ENCODE measurements around the gene SPPL2B. TPM values are rescaled to one million over a fixed set of nuclear protein-coding genes. Genes with fewer than 3 reads are reported as not detected.

Gene SPPL2B
- total RNA-seq, 1 experiment from 2014 or later = 73.7 TPM

GRCh38 chr19:2358548-2359173 lies 30.2 kb downstream of the SPPL2B start:
- H3K27me3 Mint-ChIP-seq (ENCODE audit: low read depth) = peaks cover 28% of the 10 kb centered on the region
- no peak overlapping the region for H4K5ac ChIP-seq (ENCODE audit: insufficient read length, low read depth, low read length)

More at GRCh38 chr19:2358548-2359173, 30.2 kb downstream of the SPPL2B start:
- H3K36me3 Mint-ChIP-seq (ENCODE audit: insufficient read depth in 1 of 3, low read depth in 3 of 3) = no peaks in the 10 kb centered on the region
- H3K9me3 Mint-ChIP-seq = no peaks in the 10 kb centered on the region
- Histone ChIP-seq H4K91ac (ENCODE audit: insufficient read length, low read depth, low read length) (no peak overlapping the region), H2BK15ac (ENCODE audit: low read depth, low read length) (no peak overlapping the region), H3K14ac (ENCODE audit: insufficient read depth, low read length) (no peak overlapping the region), H3K79me2 (ENCODE audit: insufficient read depth, low read length) (no peaks in the 10 kb centered on the region), H2AK5ac (ENCODE audit: insufficient read length, low read length) (no peak overlapping the region), H4K8ac (replicated peaks; ENCODE audit: insufficient read length, low read depth, low read length) (no peak overlapping the region), H3K79me1 (ENCODE audit: insufficient read depth, low read depth, low read length, poor library complexity, severe bottlenecking) (no peaks in the 10 kb centered on the region), H3K4ac (ENCODE audit: low read depth, low read length) (no peak overlapping the region), H3K56ac (ENCODE audit: insufficient read length, low read depth, low read length) (no peak overlapping the region), H2BK5ac (ENCODE audit: insufficient read length, low read length) (no peak overlapping the region), H2AFZ (ENCODE audit: low read length) (no peak overlapping the region), H3K4me1 (ENCODE audit: insufficient read depth, low read length) (no peaks in the 10 kb centered on the region), H4K20me1 (ENCODE audit: control insufficient read depth, insufficient read depth, insufficient read length) (no peaks in the 10 kb centered on the region), H3K9me3 (ENCODE audit: control insufficient read depth, low read depth, low read length) (no peaks in the 10 kb centered on the region), H3K9ac (ENCODE audit: extremely low read depth, insufficient read length, low read length) (no peak overlapping the region), H3K27ac (ENCODE audit: insufficient read length, low read depth, low read length) (no peak overlapping the region), H2BK12ac (ENCODE audit: insufficient read length, low read depth, low read length) (no peak overlapping the region), H3K23ac (ENCODE audit: insufficient read length, low read depth, low read length) (no peak overlapping the region), H2BK120ac (ENCODE audit: low read depth, low read length, poor library complexity, severe bottlenecking) (no peak overlapping the region), H3K27me3 (ENCODE audit: insufficient read depth, low read length) (no peaks in the 10 kb centered on the region; the same call in 1 of the 2 replicates), H2BK20ac (ENCODE audit: low read depth, low read length, poor library complexity, severe bottlenecking) (no peak overlapping the region), H3T11ph (ENCODE audit: low read length) (no peak overlapping the region), H3K23me2 (ENCODE audit: insufficient read length, low read depth, low read length, poor library complexity, severe bottlenecking) (no peaks in the 10 kb centered on the region), H3K4me2 (ENCODE audit: insufficient read depth, insufficient read length, low read length) (no peak overlapping the region), H3K18ac (ENCODE audit: insufficient read length, low read depth, low read length) (no peak overlapping the region)
- no peak overlapping the region for H3K27ac Mint-ChIP-seq
- H3K4me3 Mint-ChIP-seq = no peak overlapping the region
- DNase-seq = no peak
- no peak for TF ChIP-seq CTCF (conservative IDR thresholded peaks at IDR 0.05)
- WGBS (ENCODE audit: extremely low coverage, insufficient read length, low lambda C conversion rate) = no CpG with 5 or more reads among the region's 28 CpGs
- peaks cover 5% of the 10 kb centered on the region in 2 experiments for H3K4me1 Mint-ChIP-seq

All from H9 (cell line).